HG03575 (cell line): ENCODE measurements around the gene NACC1.
"Not testable (repeated sequence)": the region's sequence is repeated elsewhere in the genome, so short reads cannot be mapped to it uniquely, and the experiment has no call there.

Source experiments
- ATAC-seq: cut with Tn5 transposase; IDR thresholded peaks from one replicate; pipeline ENCODE4 v1.9.1; 2021; ENCODE audit not compliant: unreplicated experiment, insufficient number of reproducible peaks, low FRiP score; ENCODE audit errors: extremely low read depth

NACC1 gene

DNA sequence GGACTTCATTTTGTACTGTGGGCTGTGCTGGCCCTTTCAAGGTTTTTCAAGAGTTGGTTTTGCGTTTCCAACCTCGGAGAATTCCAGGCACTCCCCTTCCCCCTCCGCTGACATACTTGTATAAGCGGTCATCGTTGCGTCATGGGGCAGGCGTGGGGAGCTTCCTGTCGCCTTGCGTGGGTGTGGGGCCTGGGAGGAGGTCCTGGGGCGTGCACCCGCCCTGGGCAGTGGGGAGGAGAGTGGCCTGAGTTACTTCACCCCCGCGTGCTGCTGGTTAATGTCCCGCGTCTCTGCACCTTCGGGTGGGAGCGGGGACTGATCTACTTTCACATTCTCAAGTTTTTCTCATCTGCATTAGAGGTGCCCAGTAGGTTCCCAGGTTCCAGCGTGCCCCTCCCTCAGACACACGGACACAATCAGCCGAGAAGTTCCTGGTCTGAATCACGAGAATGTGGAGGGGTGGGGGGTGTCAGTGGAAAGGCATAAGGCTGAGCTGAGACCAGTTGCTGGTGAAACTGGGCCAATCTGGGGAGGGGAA, 36.2 kb downstream of the NACC1 start:
- no peak for ATAC-seq

DNA sequence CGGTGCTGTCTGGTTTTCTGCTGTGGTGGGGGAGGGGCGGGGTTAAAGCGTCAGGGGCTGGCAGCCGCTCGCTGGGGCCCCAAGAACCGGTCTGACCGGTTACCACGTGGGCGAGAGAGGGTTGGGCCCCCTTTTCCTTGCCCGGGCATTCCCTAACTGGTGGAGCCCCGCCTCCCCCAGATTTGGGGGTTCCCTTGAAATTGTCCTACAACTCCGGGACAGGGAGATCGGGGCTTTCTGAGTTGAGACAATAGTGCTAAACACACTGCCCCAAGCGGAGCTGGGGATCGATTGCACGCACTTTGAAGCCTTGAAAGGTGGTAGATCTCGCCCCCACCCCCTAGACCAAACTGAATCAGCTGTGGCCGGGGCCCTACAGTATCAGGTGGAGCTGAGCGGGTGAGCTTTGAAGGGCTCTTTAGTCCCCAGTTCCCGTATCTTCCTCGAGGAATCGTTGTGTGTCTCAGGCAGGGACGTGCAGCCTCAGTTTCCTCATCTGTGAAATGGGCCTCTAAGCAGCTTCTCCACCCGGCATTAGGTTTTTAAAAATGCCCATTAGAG, 36.9 kb downstream of the NACC1 start:
- ATAC-seq: no peak

DNA sequence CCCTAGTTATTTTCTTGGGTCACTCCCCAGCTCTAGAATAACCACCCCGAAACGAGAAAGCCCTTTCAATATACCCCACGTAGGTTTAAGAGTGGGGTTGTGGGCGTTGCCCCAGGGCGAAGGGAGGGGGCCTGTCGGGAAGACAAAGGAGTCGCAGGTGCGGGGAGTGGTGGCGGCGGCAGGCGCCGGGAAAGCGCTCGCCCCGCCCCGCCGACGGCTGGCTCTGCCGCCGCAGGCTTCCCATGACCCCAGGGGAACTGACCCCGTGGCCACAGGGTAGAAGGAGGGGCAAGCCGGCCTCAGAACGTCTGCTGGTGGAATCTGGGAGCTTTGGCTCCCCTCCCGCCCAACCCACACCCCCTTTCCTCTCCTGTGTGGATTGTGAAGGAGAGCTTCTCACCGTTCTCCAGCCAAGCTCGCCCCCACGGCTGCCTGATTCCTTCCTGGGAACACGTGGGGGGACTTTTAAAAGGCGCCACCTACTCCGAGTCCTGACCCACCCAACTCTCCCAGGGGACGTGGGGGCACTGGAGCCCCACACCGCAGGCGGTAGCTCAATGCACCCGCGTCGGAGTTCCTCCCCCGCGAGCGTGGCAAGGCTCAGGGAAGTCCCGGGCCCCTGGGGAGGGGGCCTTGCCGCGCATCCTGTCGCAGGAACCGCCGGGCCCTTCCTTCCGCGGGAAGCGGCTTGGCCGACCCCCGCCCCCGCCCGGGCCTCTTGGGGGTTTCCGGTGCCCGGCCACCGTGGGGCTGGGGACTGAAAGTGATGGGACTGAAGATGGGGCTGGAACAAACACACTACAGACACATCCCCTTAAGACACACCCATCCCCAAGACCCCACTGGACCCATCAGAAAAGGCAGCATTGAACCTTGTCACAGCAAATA, 37.7 kb downstream of the NACC1 start:
- no peak for ATAC-seq

DNA sequence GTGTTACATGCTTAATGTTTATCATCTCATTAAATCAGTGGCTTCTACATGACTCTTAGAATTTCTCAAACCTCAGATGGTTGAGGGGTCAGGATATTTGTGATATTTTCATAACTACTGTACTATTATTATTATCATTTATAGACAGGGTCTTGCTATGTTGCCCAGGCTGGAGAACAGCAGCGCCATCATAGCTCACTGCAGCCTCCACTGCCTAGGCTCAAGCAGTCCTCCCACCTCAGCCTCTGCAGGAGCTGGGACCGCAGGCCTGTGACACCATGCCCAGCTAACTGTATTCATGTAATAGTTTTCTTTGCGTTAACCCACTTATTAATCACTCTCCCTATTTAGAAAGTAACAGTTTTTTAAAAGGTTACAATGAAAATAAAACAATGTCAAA, 41.6 kb downstream of the NACC1 start:
- no peak for ATAC-seq

DNA sequence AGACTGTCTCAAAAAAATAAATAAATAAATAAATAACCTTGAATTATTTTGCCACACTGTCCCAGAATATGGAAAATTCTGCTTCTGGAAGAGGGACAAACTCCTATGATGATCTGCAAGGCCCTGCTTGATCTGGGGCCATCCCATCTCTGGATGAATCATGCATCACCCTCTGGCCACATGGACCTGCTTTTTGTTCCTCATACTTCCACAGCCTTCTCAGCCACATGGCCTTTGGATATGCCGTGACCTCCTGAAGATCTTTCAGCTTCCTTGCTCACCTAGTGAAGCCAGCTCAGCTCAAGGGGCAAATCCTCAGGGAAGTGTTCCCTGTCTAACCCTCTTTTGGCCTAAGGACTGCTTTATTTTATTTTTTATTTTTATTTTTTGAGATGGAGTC, 42.5 kb downstream of the NACC1 start:
- no peak for ATAC-seq

DNA sequence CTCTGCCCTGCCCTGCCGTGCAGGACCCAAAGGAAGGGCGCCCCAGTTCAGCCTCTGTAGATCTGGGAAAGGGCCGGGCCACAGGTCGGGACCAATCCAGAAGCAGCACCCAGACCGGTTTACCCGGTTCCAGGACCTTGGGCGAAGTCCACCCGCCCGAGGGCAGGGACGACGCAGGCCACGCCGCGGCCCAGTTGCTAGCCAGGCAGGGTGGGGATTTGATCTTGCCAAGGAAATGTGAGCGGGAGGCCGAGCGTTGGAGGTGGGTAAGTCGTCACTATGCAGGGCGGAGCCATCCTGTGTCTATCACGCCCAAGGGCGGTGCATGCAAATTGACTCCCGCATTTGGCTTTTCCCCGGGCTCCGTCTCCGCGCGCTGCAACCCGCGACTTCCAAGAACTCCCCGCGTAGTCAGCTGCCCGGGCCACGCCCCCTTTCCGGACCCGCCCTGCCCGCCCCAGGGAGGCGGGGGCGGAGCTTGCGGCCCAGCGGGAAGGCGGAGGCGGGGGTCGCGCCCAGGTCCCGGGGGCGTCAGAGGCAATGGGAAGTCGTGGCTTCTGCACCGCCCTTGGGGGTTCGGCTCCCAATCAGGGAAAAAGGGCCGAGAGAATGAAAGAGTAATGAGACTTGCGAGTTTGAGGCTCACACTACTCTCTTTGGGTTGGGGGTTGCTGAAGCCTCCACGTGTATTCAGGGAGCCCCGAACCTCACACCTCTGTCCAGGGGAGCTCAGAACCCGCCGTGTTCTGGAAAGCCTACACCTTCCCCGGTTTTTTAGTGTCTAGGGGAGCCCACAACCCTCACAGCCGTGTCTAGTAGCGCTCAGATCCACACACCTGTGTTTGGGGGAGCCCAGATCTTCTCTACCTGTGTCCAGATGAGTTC, 44.9 kb downstream of the NACC1 start:
- ATAC-seq: no peak

DNA sequence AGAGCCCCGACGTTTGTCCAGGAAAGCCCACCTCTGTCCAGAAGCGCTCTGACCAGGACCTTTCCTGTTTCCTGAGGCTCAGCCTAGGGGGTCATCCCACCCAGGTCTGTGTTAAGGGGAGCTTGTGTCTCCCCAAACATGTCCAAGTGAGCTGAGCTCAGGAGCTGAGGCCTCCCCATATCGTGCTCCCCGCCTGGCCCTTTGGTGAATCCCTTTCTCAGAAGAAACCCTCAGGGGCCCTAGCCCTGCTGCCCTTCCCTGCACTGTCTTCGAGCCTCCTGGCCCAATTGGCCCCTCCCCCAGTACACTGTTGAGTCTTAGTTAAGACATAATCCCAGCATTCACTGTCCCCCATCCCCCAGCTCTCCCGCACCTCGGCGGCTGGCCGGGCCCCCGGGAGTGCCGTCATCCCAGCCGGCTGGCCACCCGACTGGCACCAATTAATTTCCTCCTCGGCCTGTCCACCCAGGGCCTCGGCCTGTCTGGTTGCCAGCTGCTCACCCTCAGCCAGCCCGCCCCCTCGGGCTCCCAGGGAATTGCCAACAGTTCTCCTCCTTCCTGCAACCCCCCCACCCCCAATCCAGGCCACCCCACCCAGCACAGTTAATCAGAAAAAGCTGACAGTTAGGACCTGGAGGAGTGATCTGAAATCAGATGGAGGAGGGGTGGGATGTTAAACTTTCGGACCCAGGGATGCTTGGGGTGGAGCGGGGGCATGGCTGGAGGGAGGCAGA, 45.7 kb downstream of the NACC1 start:
- no peak for ATAC-seq

DNA sequence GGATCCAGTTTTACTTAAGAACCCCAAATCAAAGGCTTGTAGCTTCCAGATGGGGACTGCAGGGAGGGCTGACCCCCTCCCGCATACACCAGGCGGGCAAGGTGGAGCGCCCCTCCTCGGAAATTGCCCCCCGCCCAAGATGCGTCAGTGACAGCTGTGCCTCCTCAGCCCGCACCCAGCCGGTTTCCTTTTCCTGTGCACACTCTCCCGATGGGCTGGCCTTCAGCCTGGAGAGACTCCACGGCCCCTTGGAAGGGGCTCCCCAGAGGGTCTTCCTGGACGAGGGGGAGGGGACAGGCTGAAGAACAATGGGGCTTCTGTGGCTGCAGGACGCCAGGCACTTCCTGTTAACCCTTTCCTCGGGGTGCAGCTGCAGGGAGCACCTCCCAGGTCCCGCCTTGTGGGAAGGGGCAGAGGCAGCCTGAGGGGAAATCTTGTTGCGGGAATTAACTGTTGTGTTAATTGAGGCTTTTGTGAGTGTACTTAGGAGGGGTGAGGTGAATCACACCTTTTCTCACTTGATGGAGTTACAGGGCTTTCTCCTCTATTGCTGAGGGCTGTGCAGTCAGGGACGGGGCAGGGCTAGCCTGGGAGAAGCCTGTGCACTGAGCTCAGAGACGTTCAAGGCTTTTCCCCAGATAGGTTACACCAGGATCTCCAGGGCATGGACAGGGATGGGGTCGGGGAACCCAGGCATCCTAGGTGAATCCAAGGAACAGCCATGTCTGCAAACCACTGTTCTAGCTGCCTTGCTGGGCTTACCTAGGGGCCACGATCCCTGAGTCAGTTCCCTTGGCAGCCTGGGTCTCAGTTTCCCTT, 46.5 kb downstream of the NACC1 start:
- no peak for ATAC-seq

DNA sequence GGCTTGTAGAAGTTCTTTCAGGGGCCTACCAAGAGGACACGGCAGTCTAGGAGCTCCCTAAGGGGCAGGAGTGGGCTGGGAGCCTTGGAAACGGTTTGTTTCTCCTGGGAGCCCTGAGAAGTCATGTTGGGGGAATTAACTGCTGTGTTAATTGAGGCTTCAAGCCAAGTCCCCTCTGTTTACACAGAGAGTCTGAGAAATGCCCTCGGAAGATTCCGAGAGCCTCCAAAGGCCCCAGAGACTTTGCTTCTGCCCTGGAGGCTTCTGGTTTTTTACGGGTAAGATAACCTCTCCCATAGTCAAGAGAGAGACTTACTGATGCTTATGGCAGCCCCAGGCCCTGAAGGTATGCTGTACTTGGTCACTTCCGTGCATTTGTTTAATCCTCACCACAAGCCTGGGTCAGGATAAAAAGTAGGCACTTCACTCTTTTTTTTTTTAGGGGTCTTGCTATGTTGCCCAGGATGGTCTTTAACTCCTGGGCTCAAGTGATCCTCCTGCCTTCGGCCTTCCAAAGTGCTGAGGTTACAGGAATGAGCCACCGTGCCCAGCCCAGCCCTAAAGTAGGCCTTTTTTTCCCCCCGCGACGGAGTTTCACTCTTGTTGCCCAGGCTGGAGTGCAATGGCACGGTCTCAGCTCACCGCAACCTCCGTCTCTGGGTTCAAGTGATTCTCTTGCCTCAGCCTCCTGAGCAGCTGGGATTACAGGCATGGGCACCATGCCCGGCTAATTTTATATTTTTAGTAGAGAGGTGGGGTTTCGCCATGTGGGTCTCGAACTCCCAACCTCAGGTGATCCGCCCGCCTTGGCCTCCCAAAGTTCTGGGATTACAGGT, 47.3 kb downstream of the NACC1 start:
- no peak for ATAC-seq

DNA sequence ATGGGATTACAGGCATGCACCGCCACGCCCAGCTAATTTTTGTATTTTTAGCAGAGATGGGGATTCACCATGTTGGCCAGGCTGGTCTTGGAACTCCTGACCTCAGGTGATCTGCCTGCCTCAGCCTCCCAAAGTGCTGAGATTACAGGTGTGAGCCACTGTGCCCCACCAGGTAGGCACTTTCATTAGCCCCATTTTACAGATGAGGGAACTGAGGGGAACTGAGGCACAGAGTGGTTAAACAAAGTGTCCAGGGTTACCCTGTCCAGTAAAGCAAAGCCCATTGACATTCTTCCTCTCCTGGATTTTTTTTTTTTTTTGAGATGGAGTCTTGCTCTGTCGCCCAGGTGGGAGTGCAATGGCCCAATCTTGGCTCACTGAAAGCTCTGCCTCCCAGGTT, 48.1 kb downstream of the NACC1 start:
- ATAC-seq: not testable (repeated sequence)

DNA sequence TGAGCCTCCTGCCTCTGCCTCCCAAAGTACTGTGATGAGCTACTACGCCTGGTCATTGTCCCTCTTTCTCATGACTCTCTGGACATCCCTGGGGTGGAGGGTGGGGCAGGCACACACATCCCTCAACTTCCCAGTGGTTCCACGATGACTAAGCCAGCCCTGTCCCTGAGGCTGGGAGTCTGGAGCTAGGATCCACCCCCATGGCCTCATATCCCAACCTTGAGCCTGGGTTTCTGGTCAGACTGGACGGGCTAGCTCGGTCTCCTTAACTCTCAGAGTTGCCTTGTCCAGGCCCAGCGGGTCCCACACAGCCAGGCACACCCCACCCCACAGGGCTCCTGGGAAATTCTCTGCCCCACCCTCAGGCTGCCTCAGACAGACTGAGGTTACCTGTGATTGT, 51.7 kb downstream of the NACC1 start:
- ATAC-seq: no peak

DNA sequence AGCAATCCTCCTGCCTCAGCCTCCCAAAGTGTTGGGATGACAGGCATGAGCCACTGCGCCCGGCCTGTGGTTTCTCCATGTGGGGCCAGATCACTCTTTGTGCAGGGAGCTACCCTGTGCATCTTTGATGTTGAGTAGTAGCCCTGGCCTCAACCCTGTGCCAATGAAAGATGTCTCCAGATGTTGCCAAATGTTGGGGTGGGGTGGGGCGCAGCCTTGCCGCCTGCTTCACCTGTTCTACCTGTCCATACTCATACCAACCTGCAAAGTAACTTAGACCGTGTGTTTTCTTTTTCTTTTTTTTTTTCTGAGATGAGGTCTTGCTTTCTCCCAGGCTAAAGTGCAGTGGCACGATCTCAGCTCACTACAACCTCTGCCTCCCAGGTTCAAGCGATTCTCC, 53.1 kb downstream of the NACC1 start:
- no peak for ATAC-seq

DNA sequence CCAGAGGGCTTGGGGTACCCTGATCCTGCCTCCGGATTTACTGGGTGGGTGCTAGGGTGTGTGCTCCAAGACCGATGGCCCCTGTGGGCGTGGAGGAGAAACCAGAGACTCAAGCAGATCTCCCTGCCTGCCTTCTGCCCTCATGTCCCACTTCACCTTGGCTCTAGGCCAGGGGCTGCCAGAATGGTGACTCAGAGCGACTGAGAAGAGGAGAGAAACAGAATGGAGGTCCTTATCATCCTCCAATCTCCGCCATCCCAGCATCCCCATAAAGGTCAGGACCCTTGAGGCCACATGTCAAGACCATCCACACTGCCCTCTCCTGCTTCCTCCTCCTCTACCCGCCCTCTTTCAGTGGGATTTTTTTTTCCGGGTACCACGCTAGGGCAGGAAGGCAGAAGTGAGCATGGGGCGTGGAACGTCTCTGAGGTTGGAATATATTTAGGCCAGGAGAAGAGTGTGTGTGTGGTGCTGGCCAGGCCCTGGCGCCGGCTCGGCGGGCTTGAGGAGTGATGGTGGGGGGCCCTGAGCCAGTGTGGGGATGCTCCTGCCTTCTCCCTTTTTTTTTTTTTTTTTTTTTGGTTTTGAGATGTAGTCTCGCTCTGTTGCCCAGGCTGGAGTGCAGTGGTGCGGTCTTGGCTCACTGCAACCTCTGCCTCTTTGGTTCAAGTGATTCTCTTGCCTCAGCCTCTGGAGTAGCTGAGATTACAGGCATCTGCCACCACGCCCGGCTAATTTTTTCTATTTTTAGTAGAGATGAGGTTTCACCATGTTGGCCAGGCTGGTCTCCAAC, 54.5 kb downstream of the NACC1 start:
- no peak for ATAC-seq

DNA sequence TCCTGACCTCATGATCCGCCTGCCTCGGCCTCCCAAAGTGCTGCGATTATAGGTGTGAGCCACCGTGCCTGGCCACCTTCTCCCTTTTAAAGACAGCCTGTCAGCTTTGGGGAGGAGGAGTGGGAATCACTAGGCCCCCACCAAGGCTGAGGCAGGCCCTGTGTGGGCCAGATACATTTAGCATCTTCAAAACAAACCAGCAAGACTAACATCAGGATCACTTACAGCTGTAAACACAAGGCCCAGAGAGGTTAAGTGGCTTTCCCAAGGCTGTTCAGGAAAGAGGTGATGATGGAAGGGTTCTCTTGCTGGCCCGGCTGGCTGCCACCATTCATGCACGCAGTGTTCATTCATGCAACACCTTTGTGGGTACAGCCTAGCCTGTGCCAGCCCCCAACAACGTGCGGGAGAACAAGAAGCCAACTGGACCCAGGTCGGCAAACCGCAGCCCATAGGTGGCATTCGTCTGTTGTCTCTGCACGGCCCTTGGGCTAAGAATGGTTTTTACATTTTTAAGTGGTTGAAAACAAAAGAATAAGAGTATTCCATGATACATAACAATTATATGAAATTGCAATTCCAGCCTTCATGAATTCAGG, 55.2 kb downstream of the NACC1 start:
- no peak for ATAC-seq

DNA sequence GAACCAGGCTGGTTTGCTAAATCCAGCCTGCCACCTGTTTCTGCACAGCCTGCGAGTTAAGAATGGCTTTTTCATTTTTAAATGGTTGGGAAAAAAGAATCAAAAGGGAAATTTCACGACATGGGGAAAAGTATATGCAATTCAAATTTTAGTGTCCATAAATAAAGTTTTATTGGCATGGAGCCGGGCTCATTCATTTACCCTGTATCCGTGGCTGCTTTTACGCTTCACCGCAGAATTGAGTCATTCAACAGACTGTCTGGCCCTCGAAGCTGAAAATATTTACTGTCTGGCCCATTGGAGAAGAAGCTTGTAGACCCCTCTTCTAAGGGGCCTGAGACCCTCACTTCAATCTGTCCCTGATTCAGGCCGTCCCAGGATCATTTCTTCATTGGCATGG, 58.3 kb downstream of the NACC1 start:
- ATAC-seq: no peak

DNA sequence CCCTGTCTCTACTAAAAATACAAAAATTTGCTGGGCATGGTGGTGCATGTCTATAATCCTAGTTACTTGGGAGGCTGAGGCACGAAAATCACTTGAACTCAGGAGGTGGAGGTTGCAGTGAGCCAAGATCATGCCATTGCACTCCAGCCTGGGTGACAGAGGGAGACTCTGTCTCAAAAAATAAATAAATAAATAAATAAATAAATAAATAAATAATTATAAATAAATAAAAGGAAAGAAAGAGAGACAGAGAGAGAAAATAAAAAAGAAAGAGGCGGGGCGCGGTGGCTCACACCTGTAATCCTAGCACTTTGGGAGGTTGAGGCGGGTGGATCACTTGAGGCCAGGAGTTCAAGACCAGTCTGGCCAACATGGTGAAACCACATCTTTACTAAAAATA, 59.5 kb downstream of the NACC1 start:
- not testable (repeated sequence) for ATAC-seq
